HG02610 (cell line): Measurements from ENCODE around the gene GSTA4.
"Not testable (repeated sequence)": the region's sequence is repeated elsewhere in the genome, so short reads cannot be mapped to it uniquely, and the experiment has no call there.

Source experiments
- ATAC-seq: cut with Tn5 transposase; IDR thresholded peaks from one replicate; pipeline ENCODE4 v1.9.1; 2021; ENCODE audit warnings: mild to moderate bottlenecking, moderate library complexity; ENCODE audit not compliant: unreplicated experiment

Gene GSTA4

GRCh38 chr6:52976591-52977035 lies 18.5 kb downstream of the GSTA4 start:
- ATAC-seq = peak; percentile 80

- peak; percentile 19 for ATAC-seq
Observed at GRCh38 chr6:52976149-52976548, 18.9 kb downstream of the GSTA4 start.

- no peak for ATAC-seq
Observed at GRCh38 chr6:52975580-52975979, 19.5 kb downstream of the GSTA4 start.

- no peak for ATAC-seq
Observed at GRCh38 chr6:52972989-52973388, 22.1 kb downstream of the GSTA4 start.

- ATAC-seq = no peak
Observed at GRCh38 chr6:52969359-52969758, 25.7 kb downstream of the GSTA4 start.

GRCh38 chr6:52966101-52966500 lies 29.0 kb downstream of the GSTA4 start:
- no peak for ATAC-seq

GRCh38 chr6:52965380-52965779 lies 29.7 kb downstream of the GSTA4 start:
- no peak for ATAC-seq

- no peak for ATAC-seq
Observed at GRCh38 chr6:52964318-52964717, 30.8 kb downstream of the GSTA4 start.

- no peak for ATAC-seq
Observed at GRCh38 chr6:52962701-52963100, 32.4 kb downstream of the GSTA4 start.

- ATAC-seq = not testable (repeated sequence)
Observed at GRCh38 chr6:52961022-52961421, 34.1 kb downstream of the GSTA4 start.

- not testable (repeated sequence) for ATAC-seq
Observed at GRCh38 chr6:52960211-52960610, 34.9 kb downstream of the GSTA4 start.

- no peak for ATAC-seq
Observed at GRCh38 chr6:52958546-52959255, 36.4 kb downstream of the GSTA4 start.

GRCh38 chr6:52955871-52956270 lies 39.2 kb downstream of the GSTA4 start:
- no peak for ATAC-seq

GRCh38 chr6:52953911-52954839 lies 40.9 kb downstream of the GSTA4 start:
- peak; percentile 45 for ATAC-seq

GRCh38 chr6:52946306-52946705 lies 48.8 kb downstream of the GSTA4 start:
- no peak for ATAC-seq

GRCh38 chr6:52942821-52943220 lies 52.3 kb downstream of the GSTA4 start:
- not testable (repeated sequence) for ATAC-seq

GRCh38 chr6:52942221-52942620 lies 52.9 kb downstream of the GSTA4 start:
- ATAC-seq = no peak

- ATAC-seq = no peak
Observed at GRCh38 chr6:52937908-52938307, 57.2 kb downstream of the GSTA4 start.

- ATAC-seq = no peak
Observed at GRCh38 chr6:52933778-52934177, 61.3 kb downstream of the GSTA4 start.

- no peak for ATAC-seq
Observed at GRCh38 chr6:52931351-52931750, 63.7 kb downstream of the GSTA4 start.

- ATAC-seq = no peak
Observed at GRCh38 chr6:52929321-52930164, 65.5 kb downstream of the GSTA4 start.
